K562 (cell line): ENCODE data around the gene PRKAR1A. TPM values are rescaled to one million over a fixed set of nuclear protein-coding genes. Genes with fewer than 3 reads are reported as not detected.
A peak's percentile ranks its signal among the peaks of the same experiment; 100 is the strongest.

Experiments
- ARID2 ChIP-seq: fragments of 450-650 bp; IDR thresholded peaks from 2 replicates; pipeline ENCODE4 v1.6.1; 2017; ENCODE audit warnings: antibody characterized with exemption, mild to moderate bottlenecking
- CREM ChIP-seq: IDR thresholded peaks from 2 replicates; pipeline ENCODE4 v1.6.1; 2014; ENCODE audit warnings: antibody characterized with exemption, low read depth
- HDAC1 ChIP-seq, 2 experiments: fragments of 450-650 bp; IDR thresholded peaks; 2 replicates each; pipeline ENCODE4 v1.6.1; 2016 to 2017; ENCODE audit warnings: inconsistent platforms in 1 of 2, mild to moderate bottlenecking in 1 of 2, moderate library complexity in 1 of 2
- HIVEP1 ChIP-seq: fragments of 250-450 bp; sonication (Bioruptor Pico); IDR thresholded peaks from 2 replicates; pipeline ENCODE4 v1.4.0; 2020; ENCODE audit warnings: mild to moderate bottlenecking
- HNRNPUL1 ChIP-seq: fragments of 200-400 bp; formaldehyde crosslinking; IDR thresholded peaks from 2 replicates; pipeline ENCODE4 v1.6.1; 2017; ENCODE audit warnings: low read length
- JUND ChIP-seq, 2 experiments: IDR thresholded peaks; 2 replicates in 1 of 2; 3 replicates in 1 of 2; pipeline ENCODE4 v1.6.1; 2011; ENCODE audit warnings: borderline replicate concordance in 2 of 2, low read depth in 2 of 2, low read length in 2 of 2, improper control_type of control experiment in 1 of 2, missing biosample characterization in 1 of 2, missing genetic modification characterization in 1 of 2, missing genetic modification reagents in 1 of 2
- KAT7 ChIP-seq: sonication (generic); formaldehyde crosslinking; IDR thresholded peaks from 2 replicates; pipeline ENCODE4 v1.8.0; 2022; ENCODE audit warnings: missing genetic modification reagents, mild to moderate bottlenecking, borderline replicate concordance
- MAFF ChIP-seq: IDR thresholded peaks from 2 replicates; pipeline ENCODE4 v1.6.1; 2012; ENCODE audit warnings: low read length, improper control_type of control experiment
- NFYB ChIP-seq: IDR thresholded peaks from 2 replicates; pipeline ENCODE4 v1.6.1; 2011; ENCODE audit warnings: mild to moderate bottlenecking, moderate library complexity; ENCODE audit not compliant: insufficient read length; ENCODE audit errors: extremely low read depth
- POLR3A ChIP-seq: IDR thresholded peaks from 2 replicates; pipeline ENCODE4 v1.6.1; 2011; ENCODE audit warnings: borderline replicate concordance, mild to moderate bottlenecking, moderate library complexity; ENCODE audit not compliant: insufficient read length, insufficient read depth; ENCODE audit errors: extremely low read depth
- SAP30 ChIP-seq: fragments of 200-600 bp; sonication (generic); IDR thresholded peaks from 2 replicates; pipeline ENCODE4 v1.6.1; 2012; ENCODE audit warnings: borderline replicate concordance, low read depth, mild to moderate bottlenecking, moderate library complexity, low read length, control low read depth, inconsistent platforms; ENCODE audit not compliant: insufficient read depth, poor library complexity, severe bottlenecking
- SETDB1 ChIP-seq: IDR thresholded peaks from one replicate; pipeline ENCODE4 v1.6.1; 2012; ENCODE audit warnings: low read length, control low read depth, inconsistent platforms
- SP1 ChIP-seq: sonication (generic); formaldehyde crosslinking; IDR thresholded peaks from 2 replicates; pipeline ENCODE4 v1.8.1; 2022; ENCODE audit warnings: mild to moderate bottlenecking, missing genetic modification reagents
- TSC22D4 ChIP-seq: fragments of 450-650 bp; IDR thresholded peaks from 2 replicates; pipeline ENCODE4 v1.6.1; 2016; ENCODE audit warnings: missing genetic modification characterization, missing biosample characterization, control low read depth
- U2AF1 ChIP-seq: fragments of 200-400 bp; formaldehyde crosslinking; optimal IDR thresholded peaks from 2 replicates; pipeline ENCODE3; 2017; ENCODE audit warnings: mild to moderate bottlenecking, low read depth, low read length, moderate library complexity
- YBX1 ChIP-seq: fragments of 450-650 bp; IDR thresholded peaks from 2 replicates; pipeline ENCODE4 v1.7.1; 2016; ENCODE audit warnings: mild to moderate bottlenecking
- YY1 ChIP-seq, 3 experiments: IDR thresholded peaks; 2 replicates each; pipeline ENCODE4 v1.6.1; 2011; ENCODE audit warnings: low read length in 2 of 3, mild to moderate bottlenecking in 2 of 3, moderate library complexity in 2 of 3, borderline replicate concordance in 1 of 3, control low read depth in 1 of 3, low read depth in 1 of 3; ENCODE audit not compliant: insufficient read depth in 3 of 3, insufficient replicate concordance in 2 of 3, control insufficient read depth in 1 of 3, insufficient read length in 1 of 3; ENCODE audit errors: extremely low read depth in 1 of 3
- ZC3H11A ChIP-seq: IDR thresholded peaks from 2 replicates; pipeline ENCODE4 v1.6.1; 2012; ENCODE audit warnings: low read depth, low read length, improper control_type of control experiment
- ZNF239 ChIP-seq: fragments of 250-450 bp; sonication (Bioruptor Pico); IDR thresholded peaks from 2 replicates; pipeline ENCODE4 v1.4.0; 2020; ENCODE audit warnings: mild to moderate bottlenecking
- ZNF347 ChIP-seq: fragments of 450-650 bp; formaldehyde crosslinking; IDR thresholded peaks from 2 replicates; pipeline ENCODE4 v1.4.0; 2020; ENCODE audit warnings: low read depth, mild to moderate bottlenecking, moderate library complexity
- ZNF699 ChIP-seq: fragments of 250-450 bp; sonication (Bioruptor Pico); IDR thresholded peaks from 2 replicates; pipeline ENCODE4 v1.8.0; 2021; ENCODE audit warnings: mild to moderate bottlenecking, moderate library complexity; ENCODE audit not compliant: insufficient replicate concordance
- ZNF785 ChIP-seq: fragments of 250-450 bp; sonication (Bioruptor Pico); IDR thresholded peaks from 2 replicates; pipeline ENCODE4 v1.4.0; 2020; ENCODE audit warnings: mild to moderate bottlenecking
- ZSCAN32 ChIP-seq: fragments of 450-650 bp; formaldehyde crosslinking; IDR thresholded peaks from 2 replicates; pipeline ENCODE4 v1.4.0; 2020; ENCODE audit warnings: mild to moderate bottlenecking, moderate library complexity
- polyA plus RNA-seq, 8 experiments: library from polyadenylated mRNA; depleted of rRNA in 4 of 8; stranded (reverse) in 5 of 8; unstranded in 3 of 8; fragments of >200 nt; fragmentation: Nextera tagmentation in 2 of 8; fragmentation: Illumina TruSeq in 1 of 8; extraction: Ambion mirVana in 2 of 8; extraction: Trizol in 1 of 8; gene quantifications; 2 replicates each; pipeline versions ENCODE4 v1.2.1 to v1.2.3, GENCODE V29; 2011 to 2014; ENCODE audit warnings: inconsistent platforms in 1 of 8, missing spikeins in 1 of 8
- total RNA-seq, 7 experiments: library from RNA; depleted of rRNA in 6 of 7; stranded (reverse); fragments of >200 nt in 6 of 7; fragmentation: Illumina TruSeq in 2 of 7; extraction: Trizol in 2 of 7; gene quantifications; 2 replicates each; pipeline versions ENCODE4 v1.2.1 to v1.2.3, GENCODE V29; 2011 to 2021; ENCODE audit warnings: low replicate concordance in 1 of 7
- TF ChIP-seq, protein P1 (sequence below): IDR thresholded peaks from 3 replicates; pipeline ENCODE4 v1.6.1; 2011; ENCODE audit warnings: borderline replicate concordance, mild to moderate bottlenecking; ENCODE audit not compliant: insufficient read length, insufficient read depth

PRKAR1A gene
- total and polyA plus RNA-seq, 9 of the 15 experiments (the other 6 are each of a cell fraction or from before 2014, with no cell fraction given): 15.0 to 95.6 (median 67.5) TPM

GRCh38 chr17:68512247-68512959 lies at the start of gene PRKAR1A (continued):
- TF ChIP-seq, protein P1, sequence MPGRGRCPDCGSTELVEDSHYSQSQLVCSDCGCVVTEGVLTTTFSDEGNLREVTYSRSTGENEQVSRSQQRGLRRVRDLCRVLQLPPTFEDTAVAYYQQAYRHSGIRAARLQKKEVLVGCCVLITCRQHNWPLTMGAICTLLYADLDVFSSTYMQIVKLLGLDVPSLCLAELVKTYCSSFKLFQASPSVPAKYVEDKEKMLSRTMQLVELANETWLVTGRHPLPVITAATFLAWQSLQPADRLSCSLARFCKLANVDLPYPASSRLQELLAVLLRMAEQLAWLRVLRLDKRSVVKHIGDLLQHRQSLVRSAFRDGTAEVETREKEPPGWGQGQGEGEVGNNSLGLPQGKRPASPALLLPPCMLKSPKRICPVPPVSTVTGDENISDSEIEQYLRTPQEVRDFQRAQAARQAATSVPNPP: no peak
- TF ChIP-seq ZNF347 (CRISPR knock-in tag) (no peak), POLR3A (no peak), ZNF785 (CRISPR knock-in tag) (no peak), NFYB (peak; percentile 42), HIVEP1 (CRISPR knock-in tag) (no peak), SETDB1 (no peak), KAT7 (CRISPR knock-in tag) (no peak), JUND (IDR thresholded peaks at IDR 0.05; ENCODE audit: borderline replicate concordance, low read depth, low read length) (peak; percentile 41; the same call in 1 of the 2 replicates), JUND (tag; IDR thresholded peaks at IDR 0.05; ENCODE audit: borderline replicate concordance, low read depth, low read length) (0 out of 3 replicates have a peak, but pooled peaks have one; percentile 50), SP1 (CRISPR knock-in tag) (no peak; the same call in 1 of the 2 replicates), ZC3H11A (no peak), YY1 (IDR thresholded peaks at IDR 0.05; ENCODE audit: borderline replicate concordance in 1 of 3, control insufficient read depth in 1 of 3, extremely low read depth in 1 of 3, insufficient read depth in 3 of 3, insufficient read length in 1 of 3, insufficient replicate concordance in 2 of 3, low read depth in 1 of 3, low read length in 2 of 3) (peak; percentile 80 to 95 (median 92)), TSC22D4 (no peak), SAP30 (no peak), MAFF (no peak), HDAC1 (IDR thresholded peaks at IDR 0.05) (peak in 1 of 2 experiments; percentile 32; a peak in 1 of 4 replicates), ZNF239 (CRISPR knock-in tag) (no peak), ZSCAN32 (no peak), HNRNPUL1 (no peak), U2AF1 (no peak), YBX1 (no peak), ARID2 (no peak), CREM (peak; percentile 93), ZNF699 (no peak)
